ENCODE results near the gene KCNK4. TPM values are rescaled to one million over a fixed set of nuclear protein-coding genes. Genes with fewer than 3 reads are reported as not detected.

Gene KCNK4
- total and polyA plus RNA-seq, 2 donors (not counting 3 experiments of a cell fraction or from before 2014, with no cell fraction given), result 0.06 to 0.44 TPM

DNA sequence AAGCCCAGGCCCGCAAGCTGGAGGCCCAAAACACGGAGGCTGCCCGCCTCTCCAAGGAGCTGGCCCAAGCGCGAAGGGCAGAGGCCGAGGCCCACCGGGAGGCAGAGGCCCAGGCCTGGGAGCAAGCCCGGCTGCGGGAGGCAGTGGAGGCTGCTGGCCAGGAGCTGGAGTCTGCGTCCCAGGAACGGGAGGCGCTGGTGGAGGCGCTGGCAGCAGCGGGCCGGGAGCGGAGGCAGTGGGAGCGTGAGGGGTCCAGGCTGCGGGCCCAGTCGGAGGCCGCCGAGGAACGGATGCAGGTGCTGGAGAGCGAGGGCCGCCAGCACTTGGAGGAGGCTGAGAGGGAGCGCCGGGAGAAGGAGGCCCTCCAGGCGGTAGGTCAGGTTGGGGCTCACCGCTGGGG lies 53.7 kb downstream of the KCNK4 start:
- ChIA-PET POLR2A (no interaction called here), CTCF (interaction anchor here (1.2 to 7.0 kb wide), 4 partner anchors 9 to 41 kb away, joined by 3 to 107 read pairs (median 6); partner anchors contain the start of gene PRDX5)
- TF ChIP-seq POLR2A (IDR thresholded peaks at IDR 0.05; ENCODE audit: low read depth, low read length) (no peak), FOS (IDR thresholded peaks at IDR 0.05; ENCODE audit: borderline replicate concordance, insufficient read depth, low read length) (no peak), POLR2AphosphoS5 (IDR thresholded peaks at IDR 0.05; ENCODE audit: insufficient read depth, low read depth, low read length) (no peak), EZH2 (IDR thresholded peaks at IDR 0.05; ENCODE audit: borderline replicate concordance, low read depth, low read length, severe bottlenecking) (no peak), GATA2 (IDR thresholded peaks at IDR 0.05; ENCODE audit: insufficient read depth, insufficient read length, low read depth, low read length) (no peak), JUN (IDR thresholded peaks at IDR 0.05; ENCODE audit: borderline replicate concordance, insufficient read depth, insufficient read length, low read depth) (no peak), MYC (IDR thresholded peaks at IDR 0.05; ENCODE audit: low read depth, low read length) (no peak)
- TF ChIP-seq, protein P1, sequence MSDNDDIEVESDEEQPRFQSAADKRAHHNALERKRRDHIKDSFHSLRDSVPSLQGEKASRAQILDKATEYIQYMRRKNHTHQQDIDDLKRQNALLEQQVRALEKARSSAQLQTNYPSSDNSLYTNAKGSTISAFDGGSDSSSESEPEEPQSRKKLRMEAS (IDR thresholded peaks at IDR 0.05; ENCODE audit: insufficient read depth, insufficient read length), result no peak
- TF ChIP-seq, protein P2, sequence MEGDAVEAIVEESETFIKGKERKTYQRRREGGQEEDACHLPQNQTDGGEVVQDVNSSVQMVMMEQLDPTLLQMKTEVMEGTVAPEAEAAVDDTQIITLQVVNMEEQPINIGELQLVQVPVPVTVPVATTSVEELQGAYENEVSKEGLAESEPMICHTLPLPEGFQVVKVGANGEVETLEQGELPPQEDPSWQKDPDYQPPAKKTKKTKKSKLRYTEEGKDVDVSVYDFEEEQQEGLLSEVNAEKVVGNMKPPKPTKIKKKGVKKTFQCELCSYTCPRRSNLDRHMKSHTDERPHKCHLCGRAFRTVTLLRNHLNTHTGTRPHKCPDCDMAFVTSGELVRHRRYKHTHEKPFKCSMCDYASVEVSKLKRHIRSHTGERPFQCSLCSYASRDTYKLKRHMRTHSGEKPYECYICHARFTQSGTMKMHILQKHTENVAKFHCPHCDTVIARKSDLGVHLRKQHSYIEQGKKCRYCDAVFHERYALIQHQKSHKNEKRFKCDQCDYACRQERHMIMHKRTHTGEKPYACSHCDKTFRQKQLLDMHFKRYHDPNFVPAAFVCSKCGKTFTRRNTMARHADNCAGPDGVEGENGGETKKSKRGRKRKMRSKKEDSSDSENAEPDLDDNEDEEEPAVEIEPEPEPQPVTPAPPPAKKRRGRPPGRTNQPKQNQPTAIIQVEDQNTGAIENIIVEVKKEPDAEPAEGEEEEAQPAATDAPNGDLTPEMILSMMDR (IDR thresholded peaks at IDR 0.05; ENCODE audit: extremely low read depth in 1 of 2, insufficient read depth in 1 of 2, low read depth in 1 of 2, low read length in 2 of 2), result no peak
- Histone ChIP-seq H3K79me2 (ENCODE audit: control insufficient read depth, insufficient read depth, low read length) (no peaks in the 10 kb centered on the region), H3K4me3 (replicated peaks in 1 of 3; ENCODE audit: insufficient read depth in 1 of 3, low read depth in 1 of 3, low read length in 3 of 3) (no peak overlapping the region), H3K9ac (replicated peaks; ENCODE audit: extremely low read depth, insufficient read depth, low read length) (no peak overlapping the region), H3K9me1 (replicated peaks; ENCODE audit: control insufficient read depth, extremely low read depth, insufficient read depth, low read length) (no peaks in the 10 kb centered on the region), H3K9me3 (replicated peaks; ENCODE audit: control insufficient read depth, insufficient read depth, low read length) (no peaks in the 10 kb centered on the region), H2AFZ (ENCODE audit: low read depth, low read length) (no peak overlapping the region), H3K27me3 (ENCODE audit: control insufficient read depth in 2 of 2, insufficient read depth in 2 of 2, low read length in 2 of 2) (no peaks in the 10 kb centered on the region), H3K4me2 (ENCODE audit: insufficient read depth, low read length) (no peak overlapping the region), H3K4me1 (ENCODE audit: control insufficient read depth, extremely low read depth, insufficient read depth, low read length) (no peaks in the 10 kb centered on the region), H3K36me3 (ENCODE audit: control insufficient read depth in 2 of 2, extremely low read depth in 1 of 2, insufficient read depth in 2 of 2, low read length in 2 of 2) (no peaks in the 10 kb centered on the region), H4K20me1 (replicated peaks; ENCODE audit: control insufficient read depth, extremely low read depth, insufficient read depth, low read length) (no peaks in the 10 kb centered on the region), H3K27ac (ENCODE audit: insufficient read depth, low read depth, low read length) (no peak overlapping the region)
- DNase-seq (ENCODE audit: low read depth, low spot score), result no peak
- FAIRE-seq, result no peak
- no TSS peak for BruUV-seq (replicated peaks)
- dilution Hi-C loops (cut with MboI; ENCODE audit: extremely low pct_ligation_motif_present, low sequenced_read_pairs) (no loop called here), intact Hi-C loops (cut with micrococcal nuclease) (no loop called here)

Data from endothelial cell of umbilical vein (primary cell).